ENCODE results near the gene C10orf53.

Gene C10orf53

DNA sequence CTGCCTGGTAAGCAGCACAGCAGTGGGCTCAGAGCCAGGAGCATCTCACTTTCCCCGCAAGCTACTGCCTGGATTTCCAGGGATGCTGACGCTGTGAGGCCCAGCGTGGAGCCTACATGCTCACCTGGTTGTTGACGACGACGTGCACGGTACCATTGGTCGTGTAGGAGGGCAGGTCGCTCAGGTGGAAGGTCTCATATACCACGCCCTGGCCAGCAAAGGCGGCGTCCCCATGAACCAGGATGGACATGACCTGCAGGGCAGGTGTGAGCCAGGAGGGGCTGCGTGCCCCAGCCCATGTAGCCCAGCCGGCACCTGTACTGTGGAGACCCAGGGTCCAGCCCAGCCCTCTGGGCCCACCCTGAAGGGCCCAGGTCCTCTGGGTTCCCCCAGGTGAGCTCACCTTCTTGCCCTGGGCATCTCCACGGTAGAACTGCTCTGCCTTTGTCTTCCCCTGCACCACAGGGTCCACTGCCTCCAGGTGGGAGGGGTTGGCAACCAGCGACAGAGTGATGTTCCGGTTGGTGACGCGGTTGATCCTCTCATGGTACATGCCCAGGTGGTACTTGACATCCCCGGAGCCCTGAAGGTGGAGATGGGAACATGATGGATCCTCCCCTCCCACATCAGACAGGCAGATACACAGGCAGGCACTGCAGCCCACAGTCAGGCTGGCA lies 67.3 kb downstream of the C10orf53 start:
- Histone ChIP-seq H3K4me1 (ENCODE audit: insufficient read depth, low read length) (no peaks in the 10 kb centered on the region), H3K27me3 (ENCODE audit: insufficient read depth, low read length, poor library complexity) (no peaks in the 10 kb centered on the region), H3K79me2 (ENCODE audit: insufficient read depth, low read length) (no peaks in the 10 kb centered on the region), H3K4me3 (ENCODE audit: low read depth in 1 of 2, low read length in 2 of 2) (no peak overlapping the region), H3K9ac (ENCODE audit: low read depth, low read length) (no peak overlapping the region), H3K36me3 (ENCODE audit: insufficient read depth, low read length) (no peaks in the 10 kb centered on the region), H3K9me3 (ENCODE audit: insufficient read depth, low read length, severe bottlenecking) (no peaks in the 10 kb centered on the region), H3K4me2 (ENCODE audit: insufficient read depth, low read length) (no peak overlapping the region), H2AFZ (ENCODE audit: low read depth, low read length) (no peak overlapping the region), H4K20me1 (ENCODE audit: insufficient read depth, low read length) (peaks cover 6% of the 10 kb centered on the region), H3K27ac (ENCODE audit: low read length) (no peak overlapping the region)
- TF ChIP-seq, protein P1, sequence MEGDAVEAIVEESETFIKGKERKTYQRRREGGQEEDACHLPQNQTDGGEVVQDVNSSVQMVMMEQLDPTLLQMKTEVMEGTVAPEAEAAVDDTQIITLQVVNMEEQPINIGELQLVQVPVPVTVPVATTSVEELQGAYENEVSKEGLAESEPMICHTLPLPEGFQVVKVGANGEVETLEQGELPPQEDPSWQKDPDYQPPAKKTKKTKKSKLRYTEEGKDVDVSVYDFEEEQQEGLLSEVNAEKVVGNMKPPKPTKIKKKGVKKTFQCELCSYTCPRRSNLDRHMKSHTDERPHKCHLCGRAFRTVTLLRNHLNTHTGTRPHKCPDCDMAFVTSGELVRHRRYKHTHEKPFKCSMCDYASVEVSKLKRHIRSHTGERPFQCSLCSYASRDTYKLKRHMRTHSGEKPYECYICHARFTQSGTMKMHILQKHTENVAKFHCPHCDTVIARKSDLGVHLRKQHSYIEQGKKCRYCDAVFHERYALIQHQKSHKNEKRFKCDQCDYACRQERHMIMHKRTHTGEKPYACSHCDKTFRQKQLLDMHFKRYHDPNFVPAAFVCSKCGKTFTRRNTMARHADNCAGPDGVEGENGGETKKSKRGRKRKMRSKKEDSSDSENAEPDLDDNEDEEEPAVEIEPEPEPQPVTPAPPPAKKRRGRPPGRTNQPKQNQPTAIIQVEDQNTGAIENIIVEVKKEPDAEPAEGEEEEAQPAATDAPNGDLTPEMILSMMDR (IDR thresholded peaks at IDR 0.05; ENCODE audit: borderline replicate concordance, extremely low read depth, low read length, poor library complexity, severe bottlenecking) = no peak
- no peak for TF ChIP-seq EZH2 (IDR thresholded peaks at IDR 0.05; ENCODE audit: borderline replicate concordance, low read depth, low read length, severe bottlenecking)
- DNase-seq = no peak
- ATAC-seq (ENCODE audit: insufficient read depth, low read depth) = no peak

Measured in DND-41 (cell line).